Smooth muscle cell (in vitro differentiated cells): Measurements from ENCODE around the gene ATP5F1D. TPM values are rescaled to one million over a fixed set of nuclear protein-coding genes. Genes with fewer than 3 reads are reported as not detected.

ENCODE experiments used
- DNase-seq: peaks from one replicate; lab custom pipeline; 2025; ENCODE audit not compliant: unreplicated experiment; lab: John Stamatoyannopoulos, UW
- H2AFZ ChIP-seq: fragments of 200-600 bp; sonication (generic); 2 replicates; pipeline ENCODE4 v1.6.0; 2016; ENCODE audit warnings: antibody characterized with exemption, low read depth, mild to moderate bottlenecking
- H3F3A ChIP-seq: fragments of 200-600 bp; sonication (generic); 2 replicates; pipeline ENCODE4 v1.6.0; 2017; ENCODE audit warnings: antibody characterized with exemption, low read depth
- H3K27ac ChIP-seq: fragments of 200-600 bp; sonication (generic); 2 replicates; pipeline ENCODE4 v1.5.1; 2016; ENCODE audit warnings: low read depth, mild to moderate bottlenecking
- H3K27me3 ChIP-seq: fragments of 200-600 bp; sonication (generic); 2 replicates; pipeline ENCODE4 v1.6.1; 2016; ENCODE audit warnings: low read depth, mild to moderate bottlenecking
- H3K36me3 ChIP-seq: fragments of 200-600 bp; sonication (generic); 2 replicates; pipeline ENCODE4 v1.5.1; 2016; ENCODE audit warnings: low read depth
- H3K4me1 ChIP-seq: fragments of 200-600 bp; sonication (generic); 2 replicates; pipeline ENCODE4 v1.5.1; 2016; ENCODE audit warnings: low read depth
- H3K4me2 ChIP-seq: fragments of 200-600 bp; sonication (generic); 2 replicates; pipeline ENCODE4 v1.6.0; 2016; ENCODE audit warnings: mild to moderate bottlenecking
- H3K4me3 ChIP-seq: fragments of 200-600 bp; sonication (generic); 2 replicates; pipeline ENCODE4 v1.5.1; 2016; ENCODE audit warnings: mild to moderate bottlenecking
- H3K79me2 ChIP-seq: fragments of 200-600 bp; sonication (generic); 2 replicates; pipeline ENCODE4 v1.6.0; 2016; ENCODE audit warnings: low read depth, mild to moderate bottlenecking
- H3K9ac ChIP-seq: fragments of 200-600 bp; sonication (generic); 2 replicates; pipeline ENCODE4 v1.6.0; 2016; ENCODE audit warnings: low read depth
- H3K9me3 ChIP-seq: fragments of 200-600 bp; sonication (generic); replicated peaks from 2 replicates; pipeline ENCODE4 v1.5.1; 2016; ENCODE audit warnings: low read depth
- H4K20me1 ChIP-seq: fragments of 200-600 bp; sonication (generic); 2 replicates; pipeline ENCODE4 v1.6.0; 2016; ENCODE audit warnings: low read depth
- WGBS: methylation state at CpG from one replicate; pipeline ENCODE4 v1.1.7; 2016; ENCODE audit warnings: low lambda C conversion rate; 5-methylcytosine and 5-hydroxymethylcytosine counted together
- polyA plus RNA-seq: library from polyadenylated mRNA; unstranded; fragments of >200 nt; fragmentation: Nextera tagmentation; extraction: Ambion mirVana; gene quantifications from 2 replicates; pipeline ENCODE4 v1.2.1, GENCODE V29; 2016
- total RNA-seq: library from RNA; depleted of rRNA; stranded (reverse); fragments of >200 nt; gene quantifications from 2 replicates; pipeline ENCODE4 v1.2.3, GENCODE V29; 2014
- TF ChIP-seq, protein P1 (sequence below): fragments of 200-600 bp; sonication (generic); IDR thresholded peaks from 2 replicates; pipeline ENCODE4 v1.5.1; 2017; ENCODE audit warnings: borderline replicate concordance, mild to moderate bottlenecking, antibody characterized with exemption; ENCODE audit not compliant: insufficient read depth, poor library complexity, severe bottlenecking

ATP5F1D gene
- total and polyA plus RNA-seq, 2 experiments from 2014 or later: 68.8 to 272 TPM

GRCh38 chr19:1232652-1233072, 8.9 kb upstream of the ATP5F1D start:
- H3K79me2 ChIP-seq: peaks cover 4% of the 10 kb centered on the region
- no peaks in the 10 kb centered on the region for H3K27me3 ChIP-seq
- 81% methylated on average over 15 of the region's 15 CpGs for WGBS
- no peak for DNase-seq
- H3K9me3 ChIP-seq: no peaks in the 10 kb centered on the region
- no peak overlapping the region for H3K4me2 ChIP-seq
- TF ChIP-seq, protein P1, sequence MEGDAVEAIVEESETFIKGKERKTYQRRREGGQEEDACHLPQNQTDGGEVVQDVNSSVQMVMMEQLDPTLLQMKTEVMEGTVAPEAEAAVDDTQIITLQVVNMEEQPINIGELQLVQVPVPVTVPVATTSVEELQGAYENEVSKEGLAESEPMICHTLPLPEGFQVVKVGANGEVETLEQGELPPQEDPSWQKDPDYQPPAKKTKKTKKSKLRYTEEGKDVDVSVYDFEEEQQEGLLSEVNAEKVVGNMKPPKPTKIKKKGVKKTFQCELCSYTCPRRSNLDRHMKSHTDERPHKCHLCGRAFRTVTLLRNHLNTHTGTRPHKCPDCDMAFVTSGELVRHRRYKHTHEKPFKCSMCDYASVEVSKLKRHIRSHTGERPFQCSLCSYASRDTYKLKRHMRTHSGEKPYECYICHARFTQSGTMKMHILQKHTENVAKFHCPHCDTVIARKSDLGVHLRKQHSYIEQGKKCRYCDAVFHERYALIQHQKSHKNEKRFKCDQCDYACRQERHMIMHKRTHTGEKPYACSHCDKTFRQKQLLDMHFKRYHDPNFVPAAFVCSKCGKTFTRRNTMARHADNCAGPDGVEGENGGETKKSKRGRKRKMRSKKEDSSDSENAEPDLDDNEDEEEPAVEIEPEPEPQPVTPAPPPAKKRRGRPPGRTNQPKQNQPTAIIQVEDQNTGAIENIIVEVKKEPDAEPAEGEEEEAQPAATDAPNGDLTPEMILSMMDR: no peak
- no peak overlapping the region for H3K9ac ChIP-seq
- H4K20me1 ChIP-seq: peaks cover 49% of the 10 kb centered on the region
- H3K36me3 ChIP-seq: no peaks in the 10 kb centered on the region
- H3K4me1 ChIP-seq: peaks cover 4% of the 10 kb centered on the region
- H2AFZ ChIP-seq: no peak overlapping the region
- no peak overlapping the region for H3K27ac ChIP-seq
- H3F3A ChIP-seq: peaks cover 8% of the 10 kb centered on the region
- no peak overlapping the region for H3K4me3 ChIP-seq

DNA sequence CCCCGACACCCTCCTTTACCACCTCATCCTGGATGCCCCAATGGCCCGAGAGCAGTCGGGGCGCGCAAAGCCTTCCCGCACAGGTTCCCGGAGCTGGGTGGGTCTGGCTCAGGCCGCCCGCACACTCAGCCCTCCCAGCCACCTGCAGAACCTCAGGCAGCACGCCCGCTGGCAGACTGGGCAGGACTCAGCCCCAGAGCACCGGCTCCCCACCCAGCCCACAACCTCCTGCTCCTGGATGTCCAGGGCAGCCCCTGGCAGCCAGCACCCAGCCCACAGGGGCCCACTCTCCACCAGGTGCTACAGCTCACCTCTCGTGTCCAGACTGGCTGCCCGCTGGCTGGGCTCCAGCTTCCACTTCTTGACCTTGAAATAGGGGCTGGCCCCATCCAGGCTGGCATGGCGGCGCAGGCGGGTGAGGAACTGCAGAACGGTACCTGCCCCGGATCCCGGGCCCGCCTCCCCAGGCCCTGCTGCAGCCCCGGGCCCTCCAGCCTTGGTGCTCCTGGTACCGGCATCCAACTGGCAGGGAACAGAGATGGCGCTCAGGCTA, 8.4 kb upstream of the ATP5F1D start:
- Histone ChIP-seq H2AFZ (no peak overlapping the region), H3K36me3 (no peaks in the 10 kb centered on the region), H3K9ac (no peak overlapping the region), H3K4me2 (no peak overlapping the region), H4K20me1 (peaks cover 49% of the 10 kb centered on the region), H3F3A (peaks cover 10% of the 10 kb centered on the region), H3K27ac (no peak overlapping the region), H3K4me1 (peaks cover 4% of the 10 kb centered on the region), H3K27me3 (no peaks in the 10 kb centered on the region), H3K4me3 (no peak overlapping the region), H3K9me3 (no peaks in the 10 kb centered on the region), H3K79me2 (peaks cover 4% of the 10 kb centered on the region)
- DNase-seq: no peak
- TF ChIP-seq, protein P1: no peak
- WGBS: 96% methylated on average over 17 of the region's 24 CpGs

DNA sequence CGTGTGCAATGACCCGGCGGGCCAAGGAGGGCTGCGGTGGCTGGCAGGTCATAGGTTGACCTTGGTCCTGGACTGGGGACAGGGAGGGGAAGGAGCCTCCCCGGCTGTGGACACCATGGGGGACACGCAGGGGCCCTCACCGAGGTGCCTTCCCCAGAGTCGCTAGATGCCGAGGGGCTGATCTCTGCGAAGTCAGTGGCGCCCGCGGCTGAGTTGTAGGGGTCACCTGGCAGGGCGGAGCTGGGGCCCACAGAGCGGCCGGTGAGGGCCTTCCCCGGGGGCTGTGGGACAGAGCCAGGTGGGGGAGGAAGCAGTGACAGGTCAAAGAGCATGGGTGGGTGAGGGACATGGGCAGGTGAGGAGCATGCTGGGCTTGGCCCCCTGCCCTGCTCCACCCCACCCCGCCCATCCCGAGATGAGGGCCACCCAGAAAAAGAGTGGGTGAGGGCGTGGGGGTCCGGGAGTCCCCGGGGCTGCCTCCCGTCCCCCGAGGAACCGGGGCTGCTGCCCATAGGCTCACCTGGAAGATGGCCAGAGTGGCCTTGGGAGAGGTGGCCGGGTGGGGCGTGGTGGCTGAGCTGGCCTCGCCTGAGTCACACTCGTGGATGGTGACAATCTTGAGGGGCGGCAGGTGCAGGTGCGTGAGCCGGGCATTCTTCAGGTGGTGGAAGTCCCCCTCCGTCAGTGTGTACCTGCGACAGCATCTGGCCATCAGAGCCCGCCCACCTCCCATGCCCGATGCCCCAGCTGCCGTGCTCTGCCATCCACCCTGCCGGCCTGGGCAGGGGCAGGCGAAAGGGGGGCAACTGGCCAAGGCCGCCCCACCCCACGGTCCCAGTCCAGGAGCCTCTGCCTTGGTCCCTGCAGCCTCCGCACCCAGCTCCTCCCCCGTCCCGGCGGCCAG, 7.2 kb upstream of the ATP5F1D start:
- Histone ChIP-seq H3K79me2 (peaks cover 4% of the 10 kb centered on the region), H3K36me3 (no peaks in the 10 kb centered on the region), H2AFZ (no peak overlapping the region), H3K4me1 (peaks cover 4% of the 10 kb centered on the region), H3K4me3 (no peak overlapping the region), H4K20me1 (peaks cover 49% of the 10 kb centered on the region), H3K9me3 (no peaks in the 10 kb centered on the region), H3K9ac (no peak overlapping the region), H3K27ac (no peak overlapping the region), H3K4me2 (no peak overlapping the region), H3K27me3 (no peaks in the 10 kb centered on the region), H3F3A (peaks cover 20% of the 10 kb centered on the region)
- TF ChIP-seq, protein P1: no peak
- 96% methylated on average over 39 of the region's 45 CpGs for WGBS
- DNase-seq: no peak
